GM18870 (cell line): ENCODE measurements around the gene FAM170B.

ENCODE experiments used
- ATAC-seq: cut with Tn5 transposase; IDR thresholded peaks from one replicate; pipeline ENCODE4 v1.9.1; 2021; ENCODE audit warnings: moderate library complexity; ENCODE audit not compliant: unreplicated experiment

FAM170B gene

GRCh38 chr10:49152663-49153062 is 18.8 kb upstream of the FAM170B start:
- no peak for ATAC-seq

GRCh38 chr10:49152037-49152436 is 18.2 kb upstream of the FAM170B start:
- no peak for ATAC-seq

- ATAC-seq: no peak
Measured at GRCh38 chr10:49151481-49151880, 17.7 kb upstream of the FAM170B start.

GRCh38 chr10:49151025-49151445 is 17.2 kb upstream of the FAM170B start:
- ATAC-seq: no peak

GRCh38 chr10:49150426-49150825 is 16.6 kb upstream of the FAM170B start:
- no peak for ATAC-seq

GRCh38 chr10:49149881-49150280 is 16.1 kb upstream of the FAM170B start:
- ATAC-seq: no peak

GRCh38 chr10:49144058-49144720 is 10.4 kb upstream of the FAM170B start:
- no peak for ATAC-seq

GRCh38 chr10:49143249-49143648 is 9.4 kb upstream of the FAM170B start:
- ATAC-seq: no peak

GRCh38 chr10:49141541-49142332 is 7.9 kb upstream of the FAM170B start:
- ATAC-seq: peak; percentile 65

- ATAC-seq: no peak
Measured at GRCh38 chr10:49140304-49141177, 6.7 kb upstream of the FAM170B start.

- ATAC-seq: no peak
Measured at GRCh38 chr10:49139846-49140195, 6.0 kb upstream of the FAM170B start.

GRCh38 chr10:49139028-49139845 is 5.4 kb upstream of the FAM170B start:
- ATAC-seq: no peak

GRCh38 chr10:49138361-49138891 is 4.6 kb upstream of the FAM170B start:
- ATAC-seq: no peak

- ATAC-seq: no peak
Measured at GRCh38 chr10:49136525-49136924, 2.7 kb upstream of the FAM170B start.

GRCh38 chr10:49135575-49136313 is 1.9 kb upstream of the FAM170B start:
- no peak for ATAC-seq

- ATAC-seq: no peak
Measured at GRCh38 chr10:49134327-49134726, 506 bp upstream of the FAM170B start.

GRCh38 chr10:49132362-49132737 is 1.5 kb downstream of the FAM170B start:
- no peak for ATAC-seq

GRCh38 chr10:49131507-49132361 is 2.1 kb downstream of the FAM170B start:
- no peak for ATAC-seq

GRCh38 chr10:49129376-49129775 is 4.4 kb downstream of the FAM170B start:
- ATAC-seq: no peak
